GF-D8 (cell line): ENCODE measurements around the gene FAM53B.
"Not testable (repeated sequence)": the region's sequence is repeated elsewhere in the genome, so short reads cannot be mapped to it uniquely, and the experiment has no call there.

Experiments used
- DNase-seq: peaks from one replicate; lab custom pipeline; 2025; lab: John Stamatoyannopoulos, UW

The FAM53B gene

GRCh38 chr10:124610186-124610585 is 134.0 kb downstream of the FAM53B start:
- DNase-seq = not testable (repeated sequence)

- DNase-seq = no peak
Observed at GRCh38 chr10:124609698-124610097, 134.5 kb downstream of the FAM53B start.

- DNase-seq = no peak
Observed at GRCh38 chr10:124608093-124608721, 136.0 kb downstream of the FAM53B start.

- no peak for DNase-seq
Observed at GRCh38 chr10:124607693-124608092, 136.5 kb downstream of the FAM53B start.

- DNase-seq = no peak
Observed at GRCh38 chr10:124606822-124607221, 137.4 kb downstream of the FAM53B start.

- DNase-seq = no peak
Observed at GRCh38 chr10:124605856-124606812, 138.0 kb downstream of the FAM53B start.

GRCh38 chr10:124605481-124605855 is 138.7 kb downstream of the FAM53B start:
- no peak for DNase-seq

- no peak for DNase-seq
Observed at GRCh38 chr10:124605001-124605370, 139.2 kb downstream of the FAM53B start.

GRCh38 chr10:124604214-124605000 is 139.8 kb downstream of the FAM53B start:
- DNase-seq = no peak

- DNase-seq = no peak
Observed at GRCh38 chr10:124603376-124604213, 140.6 kb downstream of the FAM53B start.

- no peak for DNase-seq
Observed at GRCh38 chr10:124602646-124603365, 141.4 kb downstream of the FAM53B start.

- no peak for DNase-seq
Observed at GRCh38 chr10:124602121-124602561, 142.0 kb downstream of the FAM53B start.

- no peak for DNase-seq
Observed at GRCh38 chr10:124601431-124602120, 142.6 kb downstream of the FAM53B start.

GRCh38 chr10:124601016-124601415 is 143.2 kb downstream of the FAM53B start:
- no peak for DNase-seq

- DNase-seq = no peak
Observed at GRCh38 chr10:124600051-124600880, 143.9 kb downstream of the FAM53B start.

GRCh38 chr10:124599588-124600050 is 144.6 kb downstream of the FAM53B start:
- DNase-seq = no peak

- DNase-seq = no peak
Observed at GRCh38 chr10:124598773-124599587, 145.2 kb downstream of the FAM53B start.

GRCh38 chr10:124598196-124598595 is 146.0 kb downstream of the FAM53B start:
- DNase-seq = no peak
